Suprapubic skin (tissue), 4 donors: ENCODE results near the gene RRP1B.

ENCODE experiments used
- EP300 ChIP-seq: sonication (generic); formaldehyde crosslinking; IDR thresholded peaks from one replicate; pipeline ENCODE4 v1.6.1; 2017; ENCODE audit warnings: antibody characterized with exemption
- POLR2A ChIP-seq, 2 donors: fragments of 450-650 bp; IDR thresholded peaks; one replicate each; pipeline ENCODE4 v1.6.1; 2017; ENCODE audit warnings: antibody characterized with exemption in 2 of 2, mild to moderate bottlenecking in 2 of 2, moderate library complexity in 2 of 2
- POLR2AphosphoS5 ChIP-seq, 3 donors: sonication (generic); formaldehyde crosslinking; IDR thresholded peaks; one replicate each; pipeline ENCODE4 v1.6.1; 2017; ENCODE audit warnings: antibody characterized with exemption in 3 of 3
- TF ChIP-seq, protein P1 (sequence below), 2 donors: fragments of 200-600 bp in 1 of 2; fragments of 450-650 bp in 1 of 2; sonication (generic) in 1 of 2; IDR thresholded peaks; one replicate each; pipeline ENCODE4 v1.5.1; 2016 to 2019; ENCODE audit warnings: antibody characterized with exemption in 2 of 2, mild to moderate bottlenecking in 1 of 2, moderate library complexity in 1 of 2

- TF ChIP-seq, protein P1, sequence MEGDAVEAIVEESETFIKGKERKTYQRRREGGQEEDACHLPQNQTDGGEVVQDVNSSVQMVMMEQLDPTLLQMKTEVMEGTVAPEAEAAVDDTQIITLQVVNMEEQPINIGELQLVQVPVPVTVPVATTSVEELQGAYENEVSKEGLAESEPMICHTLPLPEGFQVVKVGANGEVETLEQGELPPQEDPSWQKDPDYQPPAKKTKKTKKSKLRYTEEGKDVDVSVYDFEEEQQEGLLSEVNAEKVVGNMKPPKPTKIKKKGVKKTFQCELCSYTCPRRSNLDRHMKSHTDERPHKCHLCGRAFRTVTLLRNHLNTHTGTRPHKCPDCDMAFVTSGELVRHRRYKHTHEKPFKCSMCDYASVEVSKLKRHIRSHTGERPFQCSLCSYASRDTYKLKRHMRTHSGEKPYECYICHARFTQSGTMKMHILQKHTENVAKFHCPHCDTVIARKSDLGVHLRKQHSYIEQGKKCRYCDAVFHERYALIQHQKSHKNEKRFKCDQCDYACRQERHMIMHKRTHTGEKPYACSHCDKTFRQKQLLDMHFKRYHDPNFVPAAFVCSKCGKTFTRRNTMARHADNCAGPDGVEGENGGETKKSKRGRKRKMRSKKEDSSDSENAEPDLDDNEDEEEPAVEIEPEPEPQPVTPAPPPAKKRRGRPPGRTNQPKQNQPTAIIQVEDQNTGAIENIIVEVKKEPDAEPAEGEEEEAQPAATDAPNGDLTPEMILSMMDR (IDR thresholded peaks at IDR 0.05): no peak
- TF ChIP-seq POLR2AphosphoS5 (IDR thresholded peaks at IDR 0.05) (no peak), EP300 (no peak), POLR2A (IDR thresholded peaks at IDR 0.05) (no peak)
These were observed 76.1 kb downstream of the RRP1B start for GRCh38 chr21:43735236-43736091.
